ENCODE results near the gene WNT11. TPM values are rescaled to one million over a fixed set of nuclear protein-coding genes. Genes with fewer than 3 reads are reported as not detected.

Gene WNT11
- total RNA-seq, 1 donor from 2014 or later: 3.6 TPM

- Mint-ChIP-seq H3K9me3 (ENCODE audit: unreplicated experiment) (no peaks in the 10 kb centered on the region), H3K4me3 (ENCODE audit: unreplicated experiment) (peak overlapping the region; percentile 75)
- peak; percentile 91 for DNase-seq (ENCODE audit: low spot score)
Measured at GRCh38 chr11:76152086-76152681, 54.1 kb downstream of the WNT11 start.

GRCh38 chr11:76151556-76152085 lies 54.7 kb downstream of the WNT11 start:
- no peaks in the 10 kb centered on the region for H3K9me3 Mint-ChIP-seq (ENCODE audit: unreplicated experiment)
- H3K27me3 Mint-ChIP-seq (ENCODE audit: unreplicated experiment): peaks cover 3% of the 10 kb centered on the region
- no peak overlapping the region for H3K27ac Mint-ChIP-seq (ENCODE audit: unreplicated experiment)
- no peaks in the 10 kb centered on the region for H3K36me3 Mint-ChIP-seq (ENCODE audit: low read depth, unreplicated experiment)
- no peak overlapping the region for H3K4me3 Mint-ChIP-seq (ENCODE audit: unreplicated experiment)
- TF ChIP-seq CTCF (IDR thresholded peaks at IDR 0.05; ENCODE audit: unreplicated experiment): no peak
- no peak for DNase-seq (ENCODE audit: low spot score)
- peaks cover 30% of the 10 kb centered on the region for H3K4me1 Mint-ChIP-seq (ENCODE audit: unreplicated experiment)

More at GRCh38 chr11:76152086-76152681, 54.1 kb downstream of the WNT11 start:
- peak; percentile 93 for TF ChIP-seq CTCF (IDR thresholded peaks at IDR 0.05; ENCODE audit: unreplicated experiment)
- Mint-ChIP-seq H3K4me1 (ENCODE audit: unreplicated experiment) (peaks cover 30% of the 10 kb centered on the region), H3K27me3 (ENCODE audit: unreplicated experiment) (peaks cover 4% of the 10 kb centered on the region), H3K27ac (ENCODE audit: unreplicated experiment) (no peak overlapping the region), H3K36me3 (ENCODE audit: low read depth, unreplicated experiment) (no peaks in the 10 kb centered on the region)

GRCh38 chr11:76150141-76150540 lies 56.2 kb downstream of the WNT11 start:
- peaks cover 21% of the 10 kb centered on the region for H3K4me1 Mint-ChIP-seq (ENCODE audit: unreplicated experiment)
- H3K36me3 Mint-ChIP-seq (ENCODE audit: low read depth, unreplicated experiment): no peaks in the 10 kb centered on the region
- no peaks in the 10 kb centered on the region for H3K9me3 Mint-ChIP-seq (ENCODE audit: unreplicated experiment)
- no peak for TF ChIP-seq CTCF (IDR thresholded peaks at IDR 0.05; ENCODE audit: unreplicated experiment)
- peaks cover 4% of the 10 kb centered on the region for H3K27me3 Mint-ChIP-seq (ENCODE audit: unreplicated experiment)
- H3K27ac Mint-ChIP-seq (ENCODE audit: unreplicated experiment): no peak overlapping the region
- DNase-seq (ENCODE audit: low spot score): no peak
- no peak overlapping the region for H3K4me3 Mint-ChIP-seq (ENCODE audit: unreplicated experiment)

GRCh38 chr11:76149713-76150112 lies 56.6 kb downstream of the WNT11 start:
- no peak overlapping the region for H3K27ac Mint-ChIP-seq (ENCODE audit: unreplicated experiment)
- H3K27me3 Mint-ChIP-seq (ENCODE audit: unreplicated experiment): peaks cover 4% of the 10 kb centered on the region
- no peak for DNase-seq (ENCODE audit: low spot score)
- H3K4me1 Mint-ChIP-seq (ENCODE audit: unreplicated experiment): peaks cover 20% of the 10 kb centered on the region
- no peaks in the 10 kb centered on the region for H3K9me3 Mint-ChIP-seq (ENCODE audit: unreplicated experiment)
- no peaks in the 10 kb centered on the region for H3K36me3 Mint-ChIP-seq (ENCODE audit: low read depth, unreplicated experiment)
- H3K4me3 Mint-ChIP-seq (ENCODE audit: unreplicated experiment): no peak overlapping the region
- no peak for TF ChIP-seq CTCF (IDR thresholded peaks at IDR 0.05; ENCODE audit: unreplicated experiment)

GRCh38 chr11:76148941-76149613 lies 57.2 kb downstream of the WNT11 start:
- no peak for TF ChIP-seq CTCF (IDR thresholded peaks at IDR 0.05; ENCODE audit: unreplicated experiment)
- Mint-ChIP-seq H3K9me3 (ENCODE audit: unreplicated experiment) (no peaks in the 10 kb centered on the region), H3K27ac (ENCODE audit: unreplicated experiment) (no peak overlapping the region), H3K36me3 (ENCODE audit: low read depth, unreplicated experiment) (no peaks in the 10 kb centered on the region), H3K27me3 (ENCODE audit: unreplicated experiment) (peaks cover 5% of the 10 kb centered on the region), H3K4me1 (ENCODE audit: unreplicated experiment) (peaks cover 20% of the 10 kb centered on the region), H3K4me3 (ENCODE audit: unreplicated experiment) (no peak overlapping the region)
- no peak for DNase-seq (ENCODE audit: low spot score)
